A549 (cell line): Measurements from ENCODE around the gene ARHGAP9.

ENCODE experiments used
- CBX8 ChIP-seq: fragments of 200-600 bp; sonication (generic); IDR thresholded peaks from 2 replicates; pipeline ENCODE4 v1.6.1; 2016
- CEBPB ChIP-seq, 2 experiments: fragments of >200 bp in 1 of 2; sonication (Bioruptor Twin) in 1 of 2; formaldehyde crosslinking in 1 of 2; IDR thresholded peaks; 2 replicates each; pipeline ENCODE4 v1.6.1; 2012 to 2016
- CHD2 ChIP-seq: fragments of 150-350 bp; IDR thresholded peaks from 2 replicates; pipeline ENCODE4 v1.6.1; 2014; ENCODE audit warnings: low read length; ENCODE audit not compliant: partially characterized antibody
- MAZ ChIP-seq: fragments of 150-350 bp; IDR thresholded peaks from 2 replicates; pipeline ENCODE4 v1.6.1; 2014; ENCODE audit warnings: antibody characterized with exemption, low read depth, low read length, borderline replicate concordance
- NFE2L2 ChIP-seq: fragments of 150-350 bp; conservative IDR thresholded peaks from 2 replicates; pipeline ENCODE4 v1.6.1; 2014; ENCODE audit warnings: low read length
- PHF8 ChIP-seq: fragments of 200-600 bp; sonication (generic); IDR thresholded peaks from 2 replicates; pipeline ENCODE4 v1.6.1; 2016; ENCODE audit warnings: low read depth, mild to moderate bottlenecking, antibody characterized with exemption, moderate library complexity, borderline replicate concordance
- RAD21 ChIP-seq, 2 experiments: fragments of >200 bp in 1 of 2; sonication (Bioruptor Twin) in 1 of 2; formaldehyde crosslinking in 1 of 2; IDR thresholded peaks in 1 of 2; conservative IDR thresholded peaks in 1 of 2; 2 replicates in 1 of 2; 3 replicates in 1 of 2; pipeline ENCODE4 v1.6.1; 2012 to 2018; ENCODE audit warnings: inconsistent platforms in 1 of 2
- RFX5 ChIP-seq: fragments of 450-650 bp; IDR thresholded peaks from 2 replicates; pipeline ENCODE4 v1.7.1; 2014; ENCODE audit warnings: antibody characterized with exemption, mild to moderate bottlenecking, moderate library complexity
- TP53 ChIP-seq: fragments of 250-450 bp; sonication (Bioruptor Pico); IDR thresholded peaks from 2 replicates; pipeline ENCODE4 v1.5.0; 2021; ENCODE audit warnings: mild to moderate bottlenecking, moderate library complexity
- ZSCAN20 ChIP-seq: fragments of 250-450 bp; sonication (Bioruptor Pico); IDR thresholded peaks from 2 replicates; pipeline ENCODE4 v1.8.0; 2022; ENCODE audit warnings: mild to moderate bottlenecking, moderate library complexity
- TF ChIP-seq, protein P1 (sequence below): fragments of 450-650 bp; IDR thresholded peaks from 2 replicates; pipeline ENCODE4 v1.6.1; 2014; ENCODE audit warnings: antibody characterized with exemption
- TF ChIP-seq, protein P2 (sequence below): fragments of >200 bp; sonication (Bioruptor Twin); formaldehyde crosslinking; IDR thresholded peaks from 3 replicates; pipeline ENCODE4 v1.5.1; 2016
- TF ChIP-seq, protein P3 (sequence below): fragments of 200-600 bp; sonication (generic); IDR thresholded peaks from 2 replicates; pipeline ENCODE4 v1.6.1; 2016; ENCODE audit warnings: antibody characterized with exemption, mild to moderate bottlenecking, moderate library complexity

DNA sequence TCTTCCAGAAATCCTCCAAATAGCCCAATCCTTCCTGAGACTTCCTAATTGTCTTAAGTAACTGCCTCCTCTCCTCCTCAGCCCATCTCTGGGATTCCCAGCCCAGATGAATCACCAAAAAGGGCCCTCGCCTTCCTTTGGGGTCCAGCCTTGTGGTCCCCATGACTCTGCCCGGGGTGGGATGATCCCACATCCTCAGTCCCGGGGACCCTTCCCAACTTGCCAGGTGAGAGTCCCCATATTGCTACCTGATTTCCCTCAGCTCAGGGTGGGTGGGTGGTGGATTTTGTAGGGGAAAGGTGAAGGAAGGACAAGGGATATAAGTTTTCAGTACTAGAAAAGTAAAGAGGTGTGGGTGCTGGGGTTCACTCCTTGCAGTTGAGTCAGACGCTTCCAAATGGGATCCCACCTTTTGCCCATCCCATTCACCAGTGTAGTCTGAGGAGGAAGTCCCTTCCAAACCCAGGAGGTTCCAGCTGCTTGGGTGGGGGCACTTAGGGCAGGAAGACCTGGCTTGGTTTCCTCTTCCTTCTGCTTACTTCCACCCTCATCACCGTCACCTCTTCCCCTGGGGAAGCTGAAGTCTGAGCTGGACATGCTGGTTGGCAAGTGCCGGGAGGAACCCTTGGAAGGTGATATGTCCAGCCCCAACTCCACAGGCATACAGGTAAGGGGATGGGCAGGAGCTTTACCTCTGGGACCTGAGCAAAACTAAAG lies 14.5 kb downstream of the ARHGAP9 start:
- TF ChIP-seq, protein P1, sequence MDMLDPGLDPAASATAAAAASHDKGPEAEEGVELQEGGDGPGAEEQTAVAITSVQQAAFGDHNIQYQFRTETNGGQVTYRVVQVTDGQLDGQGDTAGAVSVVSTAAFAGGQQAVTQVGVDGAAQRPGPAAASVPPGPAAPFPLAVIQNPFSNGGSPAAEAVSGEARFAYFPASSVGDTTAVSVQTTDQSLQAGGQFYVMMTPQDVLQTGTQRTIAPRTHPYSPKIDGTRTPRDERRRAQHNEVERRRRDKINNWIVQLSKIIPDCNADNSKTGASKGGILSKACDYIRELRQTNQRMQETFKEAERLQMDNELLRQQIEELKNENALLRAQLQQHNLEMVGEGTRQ = no peak
- TF ChIP-seq NFE2L2 (no peak), ZSCAN20 (no peak), MAZ (no peak), RAD21 (conservative IDR thresholded peaks at IDR 0.05 in 1 of 2, IDR thresholded peaks at IDR 0.05 in 1 of 2) (no peak), RFX5 (no peak), PHF8 (no peak), CEBPB (IDR thresholded peaks at IDR 0.05) (no peak), CBX8 (no peak), TP53 (no peak), CHD2 (no peak)
- TF ChIP-seq, protein P2, sequence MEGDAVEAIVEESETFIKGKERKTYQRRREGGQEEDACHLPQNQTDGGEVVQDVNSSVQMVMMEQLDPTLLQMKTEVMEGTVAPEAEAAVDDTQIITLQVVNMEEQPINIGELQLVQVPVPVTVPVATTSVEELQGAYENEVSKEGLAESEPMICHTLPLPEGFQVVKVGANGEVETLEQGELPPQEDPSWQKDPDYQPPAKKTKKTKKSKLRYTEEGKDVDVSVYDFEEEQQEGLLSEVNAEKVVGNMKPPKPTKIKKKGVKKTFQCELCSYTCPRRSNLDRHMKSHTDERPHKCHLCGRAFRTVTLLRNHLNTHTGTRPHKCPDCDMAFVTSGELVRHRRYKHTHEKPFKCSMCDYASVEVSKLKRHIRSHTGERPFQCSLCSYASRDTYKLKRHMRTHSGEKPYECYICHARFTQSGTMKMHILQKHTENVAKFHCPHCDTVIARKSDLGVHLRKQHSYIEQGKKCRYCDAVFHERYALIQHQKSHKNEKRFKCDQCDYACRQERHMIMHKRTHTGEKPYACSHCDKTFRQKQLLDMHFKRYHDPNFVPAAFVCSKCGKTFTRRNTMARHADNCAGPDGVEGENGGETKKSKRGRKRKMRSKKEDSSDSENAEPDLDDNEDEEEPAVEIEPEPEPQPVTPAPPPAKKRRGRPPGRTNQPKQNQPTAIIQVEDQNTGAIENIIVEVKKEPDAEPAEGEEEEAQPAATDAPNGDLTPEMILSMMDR = no peak
- TF ChIP-seq, protein P3, sequence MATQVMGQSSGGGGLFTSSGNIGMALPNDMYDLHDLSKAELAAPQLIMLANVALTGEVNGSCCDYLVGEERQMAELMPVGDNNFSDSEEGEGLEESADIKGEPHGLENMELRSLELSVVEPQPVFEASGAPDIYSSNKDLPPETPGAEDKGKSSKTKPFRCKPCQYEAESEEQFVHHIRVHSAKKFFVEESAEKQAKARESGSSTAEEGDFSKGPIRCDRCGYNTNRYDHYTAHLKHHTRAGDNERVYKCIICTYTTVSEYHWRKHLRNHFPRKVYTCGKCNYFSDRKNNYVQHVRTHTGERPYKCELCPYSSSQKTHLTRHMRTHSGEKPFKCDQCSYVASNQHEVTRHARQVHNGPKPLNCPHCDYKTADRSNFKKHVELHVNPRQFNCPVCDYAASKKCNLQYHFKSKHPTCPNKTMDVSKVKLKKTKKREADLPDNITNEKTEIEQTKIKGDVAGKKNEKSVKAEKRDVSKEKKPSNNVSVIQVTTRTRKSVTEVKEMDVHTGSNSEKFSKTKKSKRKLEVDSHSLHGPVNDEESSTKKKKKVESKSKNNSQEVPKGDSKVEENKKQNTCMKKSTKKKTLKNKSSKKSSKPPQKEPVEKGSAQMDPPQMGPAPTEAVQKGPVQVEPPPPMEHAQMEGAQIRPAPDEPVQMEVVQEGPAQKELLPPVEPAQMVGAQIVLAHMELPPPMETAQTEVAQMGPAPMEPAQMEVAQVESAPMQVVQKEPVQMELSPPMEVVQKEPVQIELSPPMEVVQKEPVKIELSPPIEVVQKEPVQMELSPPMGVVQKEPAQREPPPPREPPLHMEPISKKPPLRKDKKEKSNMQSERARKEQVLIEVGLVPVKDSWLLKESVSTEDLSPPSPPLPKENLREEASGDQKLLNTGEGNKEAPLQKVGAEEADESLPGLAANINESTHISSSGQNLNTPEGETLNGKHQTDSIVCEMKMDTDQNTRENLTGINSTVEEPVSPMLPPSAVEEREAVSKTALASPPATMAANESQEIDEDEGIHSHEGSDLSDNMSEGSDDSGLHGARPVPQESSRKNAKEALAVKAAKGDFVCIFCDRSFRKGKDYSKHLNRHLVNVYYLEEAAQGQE = no peak
